HG03108 (cell line): ENCODE data around the gene TAS1R3.

Source experiments
- ATAC-seq: cut with Tn5 transposase; IDR thresholded peaks from one replicate; pipeline ENCODE4 v1.9.1; 2021; ENCODE audit warnings: moderate library complexity; ENCODE audit not compliant: unreplicated experiment

The TAS1R3 gene

GRCh38 chr1:1320666-1321448 is 10.2 kb upstream of the TAS1R3 start:
- no peak for ATAC-seq

- ATAC-seq = no peak
Observed at GRCh38 chr1:1321477-1321876, 9.6 kb upstream of the TAS1R3 start.

GRCh38 chr1:1322418-1322817 is 8.7 kb upstream of the TAS1R3 start:
- no peak for ATAC-seq

- no peak for ATAC-seq
Observed at GRCh38 chr1:1322952-1323351, 8.1 kb upstream of the TAS1R3 start.

GRCh38 chr1:1324084-1324523 is 7.0 kb upstream of the TAS1R3 start:
- peak; percentile 23 for ATAC-seq

- peak; percentile 67 for ATAC-seq
Observed at GRCh38 chr1:1324524-1325287, 6.4 kb upstream of the TAS1R3 start, which contains the start of the genes CPTP and INTS11. CPTP (plus strand) TSS chr1:1324802; CDS start chr1:1326911, 2,109 bp downstream. INTS11 (minus strand) TSS chr1:1324660; CDS start chr1:1324608, 52 bp downstream.

GRCh38 chr1:1325288-1326074 is 5.6 kb upstream of the TAS1R3 start:
- no peak for ATAC-seq

GRCh38 chr1:1326075-1326605 is 4.9 kb upstream of the TAS1R3 start:
- ATAC-seq = no peak

GRCh38 chr1:1327291-1327690 is 3.8 kb upstream of the TAS1R3 start:
- no peak for ATAC-seq

GRCh38 chr1:1328254-1328653 is 2.8 kb upstream of the TAS1R3 start:
- ATAC-seq = no peak

- no peak for ATAC-seq
Observed at GRCh38 chr1:1329304-1330210, 1.5 kb upstream of the TAS1R3 start.

GRCh38 chr1:1330366-1331067 is 563 bp upstream of the TAS1R3 start:
- no peak for ATAC-seq

GRCh38 chr1:1332031-1332755 is 1.1 kb downstream of the TAS1R3 start:
- no peak for ATAC-seq

- ATAC-seq = no peak
Observed at GRCh38 chr1:1332774-1333480, 1.8 kb downstream of the TAS1R3 start.

- ATAC-seq = no peak
Observed at GRCh38 chr1:1333551-1334241, 2.6 kb downstream of the TAS1R3 start.

GRCh38 chr1:1334835-1335234 is 3.8 kb downstream of the TAS1R3 start:
- no peak for ATAC-seq

GRCh38 chr1:1335283-1335682 is 4.2 kb downstream of the TAS1R3 start:
- ATAC-seq = no peak
